Measurements from ENCODE around the gene CWC27.

The CWC27 gene

GRCh38 chr5:64742411-64742810, 26.3 kb upstream of the CWC27 start:
- DNase-seq (no peak), ATAC-seq (ENCODE audit: insufficient read depth, low read depth) (no peak)
- TF ChIP-seq CTCF (IDR thresholded peaks at IDR 0.05; ENCODE audit: borderline replicate concordance, extremely low read depth, low read length, poor library complexity, severe bottlenecking) = no peak
- TF ChIP-seq EZH2 (IDR thresholded peaks at IDR 0.05; ENCODE audit: borderline replicate concordance, low read depth, low read length, severe bottlenecking) = no peak

GRCh38 chr5:64742821-64743220, 25.9 kb upstream of the CWC27 start:
- no peaks in the 10 kb centered on the region for H3K79me2 ChIP-seq (ENCODE audit: insufficient read depth, low read length)
- no peak overlapping the region for H3K4me2 ChIP-seq (ENCODE audit: insufficient read depth, low read length)
- H3K9me3 ChIP-seq (ENCODE audit: insufficient read depth, low read length, severe bottlenecking) = no peaks in the 10 kb centered on the region
- ATAC-seq (ENCODE audit: insufficient read depth, low read depth) (no peak), DNase-seq (no peak)
- no peak overlapping the region for H3K27ac ChIP-seq (ENCODE audit: low read length)
- no peak overlapping the region for H3K9ac ChIP-seq (ENCODE audit: low read depth, low read length)
- H3K4me1 ChIP-seq (ENCODE audit: insufficient read depth, low read length) = no peaks in the 10 kb centered on the region
- no peaks in the 10 kb centered on the region for H4K20me1 ChIP-seq (ENCODE audit: insufficient read depth, low read length)
- H3K4me3 ChIP-seq (ENCODE audit: low read depth in 1 of 2, low read length in 2 of 2) = no peak overlapping the region
- H2AFZ ChIP-seq (ENCODE audit: low read depth, low read length) = no peak overlapping the region
- H3K36me3 ChIP-seq (ENCODE audit: insufficient read depth, low read length) = peaks cover 37% of the 10 kb centered on the region
- H3K27me3 ChIP-seq (ENCODE audit: insufficient read depth, low read length, poor library complexity) = no peaks in the 10 kb centered on the region
- TF ChIP-seq EZH2 (IDR thresholded peaks at IDR 0.05; ENCODE audit: borderline replicate concordance, low read depth, low read length, severe bottlenecking) (no peak), CTCF (IDR thresholded peaks at IDR 0.05; ENCODE audit: borderline replicate concordance, extremely low read depth, low read length, poor library complexity, severe bottlenecking) (no peak)

More at GRCh38 chr5:64742411-64742810, 26.3 kb upstream of the CWC27 start:
- H3K79me2 ChIP-seq (ENCODE audit: insufficient read depth, low read length) = no peaks in the 10 kb centered on the region
- no peak overlapping the region for H2AFZ ChIP-seq (ENCODE audit: low read depth, low read length)
- no peaks in the 10 kb centered on the region for H4K20me1 ChIP-seq (ENCODE audit: insufficient read depth, low read length)
- no peak overlapping the region for H3K4me3 ChIP-seq (ENCODE audit: low read depth in 1 of 2, low read length in 2 of 2)
- no peak overlapping the region for H3K4me2 ChIP-seq (ENCODE audit: insufficient read depth, low read length)
- H3K9me3 ChIP-seq (ENCODE audit: insufficient read depth, low read length, severe bottlenecking) = no peaks in the 10 kb centered on the region
- H3K9ac ChIP-seq (ENCODE audit: low read depth, low read length) = no peak overlapping the region
- no peak overlapping the region for H3K27ac ChIP-seq (ENCODE audit: low read length)
- peaks cover 37% of the 10 kb centered on the region for H3K36me3 ChIP-seq (ENCODE audit: insufficient read depth, low read length)
- H3K4me1 ChIP-seq (ENCODE audit: insufficient read depth, low read length) = no peaks in the 10 kb centered on the region
- no peaks in the 10 kb centered on the region for H3K27me3 ChIP-seq (ENCODE audit: insufficient read depth, low read length, poor library complexity)

DNA sequence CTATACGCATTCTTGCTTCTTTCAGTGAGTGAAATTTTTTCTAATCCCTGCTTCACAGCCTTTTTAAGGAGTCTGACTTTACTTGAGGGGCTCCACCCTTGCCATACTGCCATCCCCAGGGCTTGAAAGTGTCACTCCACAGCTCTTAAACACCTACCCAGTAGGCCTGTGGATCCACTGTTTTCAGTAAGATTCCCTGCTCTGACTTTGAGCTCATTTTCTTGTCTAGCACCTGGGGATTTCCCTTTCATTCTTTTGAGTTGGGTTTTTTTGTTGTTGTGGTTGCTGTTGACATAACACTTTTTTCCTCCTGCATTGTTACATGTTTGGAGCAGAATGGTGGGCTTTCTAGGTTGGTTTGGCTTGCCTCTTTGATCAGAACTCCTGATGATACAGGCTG, 23.8 kb upstream of the CWC27 start:
- H3K4me2 ChIP-seq (ENCODE audit: insufficient read depth, low read length) = no peak overlapping the region
- no peaks in the 10 kb centered on the region for H3K4me1 ChIP-seq (ENCODE audit: insufficient read depth, low read length)
- H3K4me3 ChIP-seq (ENCODE audit: low read depth in 1 of 2, low read length in 2 of 2) = no peak overlapping the region
- no peaks in the 10 kb centered on the region for H3K79me2 ChIP-seq (ENCODE audit: insufficient read depth, low read length)
- H4K20me1 ChIP-seq (ENCODE audit: insufficient read depth, low read length) = no peaks in the 10 kb centered on the region
- no peak overlapping the region for H3K9ac ChIP-seq (ENCODE audit: low read depth, low read length)
- DNase-seq = no peak
- H3K27ac ChIP-seq (ENCODE audit: low read length) = no peak overlapping the region
- H2AFZ ChIP-seq (ENCODE audit: low read depth, low read length) = no peak overlapping the region
- H3K27me3 ChIP-seq (ENCODE audit: insufficient read depth, low read length, poor library complexity) = no peaks in the 10 kb centered on the region
- no peak for ATAC-seq (ENCODE audit: insufficient read depth, low read depth)
- no peak for TF ChIP-seq CTCF (IDR thresholded peaks at IDR 0.05; ENCODE audit: borderline replicate concordance, extremely low read depth, low read length, poor library complexity, severe bottlenecking)
- no peak for TF ChIP-seq EZH2 (IDR thresholded peaks at IDR 0.05; ENCODE audit: borderline replicate concordance, low read depth, low read length, severe bottlenecking)
- peaks cover 16% of the 10 kb centered on the region; the same call in 1 of the 2 replicates for H3K36me3 ChIP-seq (ENCODE audit: insufficient read depth, low read length)
- no peaks in the 10 kb centered on the region for H3K9me3 ChIP-seq (ENCODE audit: insufficient read depth, low read length, severe bottlenecking)

DNA sequence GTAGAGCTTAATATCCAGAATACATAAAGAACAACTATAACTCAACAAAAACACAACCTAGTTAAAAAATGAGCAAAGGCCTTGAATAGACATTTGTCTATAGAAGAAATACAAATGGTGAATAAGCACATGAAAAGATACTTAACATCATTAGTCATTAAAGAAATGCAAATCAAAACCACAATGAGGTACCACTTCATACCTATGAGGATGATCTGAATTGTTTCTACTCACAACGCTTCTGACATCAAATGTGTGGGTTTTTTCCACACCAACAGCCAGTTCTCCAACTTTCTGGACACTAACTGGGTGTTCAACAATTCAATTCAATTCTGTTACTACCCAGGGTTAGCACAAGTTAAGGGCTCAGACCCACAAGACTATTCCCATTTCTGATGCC, 22.3 kb upstream of the CWC27 start:
- no peak for TF ChIP-seq EZH2 (IDR thresholded peaks at IDR 0.05; ENCODE audit: borderline replicate concordance, low read depth, low read length, severe bottlenecking)
- no peak for TF ChIP-seq CTCF (IDR thresholded peaks at IDR 0.05; ENCODE audit: borderline replicate concordance, extremely low read depth, low read length, poor library complexity, severe bottlenecking)
- H2AFZ ChIP-seq (ENCODE audit: low read depth, low read length) = no peak overlapping the region

More for the DNA sequence above, 22.3 kb upstream of the CWC27 start:
- Histone ChIP-seq H3K9ac (ENCODE audit: low read depth, low read length) (no peak overlapping the region), H3K4me1 (ENCODE audit: insufficient read depth, low read length) (no peaks in the 10 kb centered on the region), H3K36me3 (ENCODE audit: insufficient read depth, low read length) (peaks cover 6% of the 10 kb centered on the region; the same call in 1 of the 2 replicates), H3K79me2 (ENCODE audit: insufficient read depth, low read length) (no peaks in the 10 kb centered on the region), H3K4me2 (ENCODE audit: insufficient read depth, low read length) (no peak overlapping the region), H3K27ac (ENCODE audit: low read length) (no peak overlapping the region), H3K4me3 (ENCODE audit: low read depth in 1 of 2, low read length in 2 of 2) (no peak overlapping the region), H3K9me3 (ENCODE audit: insufficient read depth, low read length, severe bottlenecking) (no peaks in the 10 kb centered on the region), H3K27me3 (ENCODE audit: insufficient read depth, low read length, poor library complexity) (no peaks in the 10 kb centered on the region), H4K20me1 (ENCODE audit: insufficient read depth, low read length) (no peaks in the 10 kb centered on the region)
- no peak for ATAC-seq (ENCODE audit: insufficient read depth, low read depth)
- no peak for DNase-seq

Measured in DND-41 (cell line).